HepG2 (cell line): ENCODE data around the gene VARS1. TPM values are rescaled to one million over a fixed set of nuclear protein-coding genes. Genes with fewer than 3 reads are reported as not detected.

Source experiments
- ATAC-seq: fragments of 200-7000 bp; cut with Tn5 transposase; 3 replicates; pipeline ENCODE4 v1.9.1; 2020; ENCODE audit warnings: mild to moderate bottlenecking, moderate library complexity
- BruUV-seq: library from RNA; stranded (reverse); fragments of 400-500 nt; replicated peaks from 2 replicates; lab custom pipeline; 2021; lab: Mats Ljungman, UMichigan
- CTCF ChIA-PET: fragments of 300-600 bp; formaldehyde crosslinking; extraction: SDS; loops from one replicate; lab custom pipeline; 2021; ENCODE audit warnings: low total read pairs, inconsistent platforms, low intra/inter-chr PET ratio; lab: Yijun Ruan, JAX
- POLR2A ChIA-PET: fragments of 350-600 bp; sonication (Branson Sonifier 250); formaldehyde crosslinking; loops from one replicate; lab custom pipeline; 2020; ENCODE audit warnings: antibody characterized with exemption, inconsistent platforms; lab: Yijun Ruan, JAX
- DNase-seq: peaks from one replicate; pipeline ENCODE4 v3.0.0-alpha.2; 2015; ENCODE audit warnings: low spot score
- FAIRE-seq: peaks from 3 replicates; lab custom pipeline; 2011; peaks lifted over from hg19 to GRCh38; lab: Jason Lieb, UNC
- H2AFZ ChIP-seq: one replicate; pipeline ENCODE4 v1.6.1; 2011; ENCODE audit warnings: low read length, inconsistent platforms
- H3K27ac ChIP-seq: fragments of 300-600 bp; 3 replicates; pipeline ENCODE4 v1.8.0; 2011; ENCODE audit warnings: mixed run types, mild to moderate bottlenecking, mixed read lengths, low read length, inconsistent platforms; ENCODE audit not compliant: insufficient read depth; ENCODE audit errors: extremely low read length
- H3K27me3 ChIP-seq, 2 experiments: fragments of 200-600 bp in 1 of 2; 2 replicates in 1 of 2; 3 replicates in 1 of 2; pipeline versions ENCODE4 v1.6.0 to v1.8.0; 2011; ENCODE audit warnings: low read length in 2 of 2, mild to moderate bottlenecking in 2 of 2, moderate library complexity in 2 of 2, inconsistent platforms in 1 of 2; ENCODE audit not compliant: insufficient read depth in 2 of 2, control insufficient read depth in 1 of 2
- H3K36me3 ChIP-seq, 2 experiments: fragments of 200-600 bp in 1 of 2; replicated peaks in 1 of 2; 2 replicates in 1 of 2; 3 replicates in 1 of 2; pipeline versions ENCODE4 v1.5.1 to v1.8.0; 2011; ENCODE audit warnings: low read length in 2 of 2, inconsistent platforms in 1 of 2; ENCODE audit not compliant: insufficient read depth in 2 of 2, control insufficient read depth in 1 of 2
- H3K4me1 ChIP-seq: 2 replicates; pipeline ENCODE4 v1.5.1; 2012; ENCODE audit warnings: low read length, inconsistent platforms; ENCODE audit not compliant: insufficient read depth
- H3K4me2 ChIP-seq: 2 replicates; pipeline ENCODE4 v1.6.0; 2011; ENCODE audit warnings: low read depth, low read length, inconsistent platforms
- H3K4me3 ChIP-seq, 3 experiments: fragments of 200-600 bp in 1 of 3; sonication (generic), shearing (Covaris generic) in 1 of 3; replicated peaks in 1 of 3; 2 replicates each; pipeline ENCODE4 v1.5.1; 2011 to 2016; ENCODE audit warnings: low read length in 3 of 3, inconsistent platforms in 2 of 3, low read depth in 2 of 3, mild to moderate bottlenecking in 2 of 3, control low read depth in 1 of 3, mixed read lengths in 1 of 3; ENCODE audit not compliant: insufficient read depth in 1 of 3
- H3K79me2 ChIP-seq: one replicate; pipeline ENCODE4 v1.6.1; 2011; ENCODE audit warnings: low read length, inconsistent platforms; ENCODE audit not compliant: insufficient read depth
- H3K9ac ChIP-seq: 2 replicates; pipeline ENCODE4 v1.6.0; 2011; ENCODE audit warnings: mild to moderate bottlenecking, low read depth, low read length, inconsistent platforms; ENCODE audit not compliant: insufficient read depth
- H3K9me3 ChIP-seq: 2 replicates; pipeline ENCODE4 v1.5.1; 2012; ENCODE audit warnings: mild to moderate bottlenecking, low read length
- H4K20me1 ChIP-seq: 2 replicates; pipeline ENCODE4 v1.6.0; 2011; ENCODE audit warnings: inconsistent platforms, mild to moderate bottlenecking, low read length, moderate library complexity; ENCODE audit not compliant: insufficient read depth
- AGO2 ChIP-seq: fragments of 200-400 bp; formaldehyde crosslinking; optimal IDR thresholded peaks from 2 replicates; pipeline ENCODE3; 2017; ENCODE audit warnings: mild to moderate bottlenecking, low read depth, low read length, moderate library complexity
- NFAT5 ChIP-seq: sonication (generic); formaldehyde crosslinking; IDR thresholded peaks from 2 replicates; pipeline ENCODE4 v1.4.0; 2020; ENCODE audit warnings: missing genetic modification reagents
- RBFOX2 ChIP-seq: fragments of 200-400 bp; formaldehyde crosslinking; IDR thresholded peaks from 2 replicates; pipeline ENCODE4 v1.6.1; 2017; ENCODE audit warnings: low read depth, mild to moderate bottlenecking, low read length
- RFX1 ChIP-seq: fragments of 450-650 bp; IDR thresholded peaks from 2 replicates; pipeline ENCODE4 v1.6.1; 2017
- RNF2 ChIP-seq: fragments of 450-650 bp; conservative IDR thresholded peaks from 2 replicates; pipeline ENCODE4 v1.6.1; 2016; ENCODE audit warnings: low read depth
- SNAPC5 ChIP-seq: sonication (generic); formaldehyde crosslinking; IDR thresholded peaks from 2 replicates; pipeline ENCODE4 v1.8.1; 2023; ENCODE audit warnings: mild to moderate bottlenecking, missing genetic modification reagents, borderline replicate concordance
- ZNF124 ChIP-seq: sonication (generic); formaldehyde crosslinking; IDR thresholded peaks from 2 replicates; pipeline ENCODE4 v1.4.0; 2020; ENCODE audit warnings: missing genetic modification reagents
- ZNF18 ChIP-seq: sonication (generic); formaldehyde crosslinking; IDR thresholded peaks from 2 replicates; pipeline ENCODE4 v1.8.0; 2022; ENCODE audit warnings: mild to moderate bottlenecking, missing genetic modification reagents; ENCODE audit not compliant: insufficient replicate concordance
- ZNF629 ChIP-seq: sonication (generic); formaldehyde crosslinking; conservative IDR thresholded peaks from 2 replicates; pipeline ENCODE4 v1.5.0; 2020; ENCODE audit warnings: missing genetic modification reagents
- WGBS: methylation state at CpG from one replicate; pipeline ENCODE4 v1.1.6; 2017; ENCODE audit warnings: low lambda C conversion rate; 5-methylcytosine and 5-hydroxymethylcytosine counted together
- in situ Hi-C: cut with HindIII; loops from 2 replicates; pipeline ENCODE4 v1.10.0; 2017; ENCODE audit warnings: low pct_unique_long_range_greater_than_20kb; ENCODE audit not compliant: extremely low pct_ligation_motif_present
- intact Hi-C: fragments of 100-400 bp; cut with micrococcal nuclease; formaldehyde crosslinking; loops from one replicate; pipeline ENCODE4 v1.10.0; 2022; ENCODE audit not compliant: unreplicated experiment
- polyA plus RNA-seq, 8 experiments: library from polyadenylated mRNA; depleted of rRNA in 3 of 8; stranded (reverse) in 7 of 8; unstranded in 1 of 8; fragments of >200 nt; fragmentation: Illumina TruSeq in 4 of 8; extraction: Trizol in 4 of 8; gene quantifications; 2 replicates each; pipeline versions ENCODE4 v1.2.1 to v1.2.3, GENCODE V29; 2011 to 2016; ENCODE audit warnings: low read depth in 4 of 8, missing spikeins in 1 of 8, mixed read lengths in 1 of 8; ENCODE audit not compliant: insufficient read depth in 1 of 8
- total RNA-seq, 5 experiments: library from RNA; depleted of rRNA; stranded (reverse); fragments of >200 nt; fragmentation: Illumina TruSeq; extraction: Trizol; gene quantifications; 2 replicates each; pipeline ENCODE4 v1.2.3, GENCODE V29; 2016; ENCODE audit warnings: low read depth in 1 of 5

VARS1 gene
- total and polyA plus RNA-seq, 2 of the 13 experiments (the other 11 are each of a cell fraction or from before 2014, with no cell fraction given), result 14.7 to 56.1 TPM

- Histone ChIP-seq H3K36me3 (peaks cover 44 to 62% of the 10 kb centered on the region in 2 experiments), H2AFZ (no peak overlapping the region), H3K79me2 (no peaks in the 10 kb centered on the region), H3K4me3 (no peak overlapping the region), H3K4me2 (no peak overlapping the region), H3K27ac (no peak overlapping the region), H3K4me1 (no peaks in the 10 kb centered on the region), H3K27me3 (no peaks in the 10 kb centered on the region), H3K9me3 (no peaks in the 10 kb centered on the region), H4K20me1 (no peaks in the 10 kb centered on the region), H3K9ac (no peak overlapping the region)
- DNase-seq (no peak), FAIRE-seq (no peak), ATAC-seq (no peak)
- ChIA-PET POLR2A (interaction anchor here (0.9 to 1.1 kb wide), 3 partner anchors 12 to 82 kb away, joined by 3 to 5 read pairs (median 3); partner anchors contain the start of gene ABHD16A), CTCF (no interaction called here)
- no TSS peak for BruUV-seq
- in situ Hi-C loops, result no loop called here
- TF ChIP-seq RBFOX2 (peak; percentile 41; the same call in 1 of the 2 replicates), AGO2 (peak; percentile 47), SNAPC5 (CRISPR knock-in tag) (no peak)
- intact Hi-C loops, result no loop called here
- 97% methylated on average over 11 of the region's 11 CpGs for WGBS
These were observed 10.1 kb downstream of the VARS1 start for GRCh38 chr6:31785475-31785874.

GRCh38 chr6:31784098-31784925 is 11.2 kb downstream of the VARS1 start:
- no peak for FAIRE-seq
- DNase-seq, result no peak
- ATAC-seq, result no peak
- WGBS, result 96% methylated on average over 15 of the region's 15 CpGs
- in situ Hi-C loops (no loop called here), intact Hi-C loops (no loop called here)
- Histone ChIP-seq H3K79me2 (no peaks in the 10 kb centered on the region), H3K27me3 (no peaks in the 10 kb centered on the region), H3K27ac (no peak overlapping the region), H4K20me1 (no peaks in the 10 kb centered on the region), H3K4me2 (no peak overlapping the region), H3K4me1 (peaks cover under 1% of the 10 kb centered on the region; the same call in 1 of the 2 replicates), H3K4me3 (no peak overlapping the region), H3K9me3 (no peaks in the 10 kb centered on the region), H2AFZ (no peak overlapping the region), H3K9ac (no peak overlapping the region), H3K36me3 (peaks cover 50 to 69% of the 10 kb centered on the region in 2 experiments)
- BruUV-seq, result no TSS peak
- TF ChIP-seq NFAT5, result no peak
- TF ChIP-seq ZNF124 (CRISPR knock-in tag), result no peak
- no peak for TF ChIP-seq ZNF18 (CRISPR knock-in tag)
- TF ChIP-seq RNF2, result no peak
- no peak for TF ChIP-seq RFX1
- 0 out of 2 replicates have a peak, but pooled peaks have one; percentile 31 for TF ChIP-seq ZNF629 (CRISPR knock-in tag)
- ChIA-PET CTCF (no interaction called here), POLR2A (interaction anchor here (0.7 to 1.6 kb wide), 6 partner anchors 9 to 81 kb away, joined by 3 to 5 read pairs (median 3); partner anchors contain the start of genes ABHD16A and NEU1)
